ENCODE results near the gene PTF1A. TPM values are rescaled to one million over a fixed set of nuclear protein-coding genes. Genes with fewer than 3 reads are reported as not detected.

PTF1A gene
- total RNA-seq, 4 donors from 2014 or later = not detected

DNA sequence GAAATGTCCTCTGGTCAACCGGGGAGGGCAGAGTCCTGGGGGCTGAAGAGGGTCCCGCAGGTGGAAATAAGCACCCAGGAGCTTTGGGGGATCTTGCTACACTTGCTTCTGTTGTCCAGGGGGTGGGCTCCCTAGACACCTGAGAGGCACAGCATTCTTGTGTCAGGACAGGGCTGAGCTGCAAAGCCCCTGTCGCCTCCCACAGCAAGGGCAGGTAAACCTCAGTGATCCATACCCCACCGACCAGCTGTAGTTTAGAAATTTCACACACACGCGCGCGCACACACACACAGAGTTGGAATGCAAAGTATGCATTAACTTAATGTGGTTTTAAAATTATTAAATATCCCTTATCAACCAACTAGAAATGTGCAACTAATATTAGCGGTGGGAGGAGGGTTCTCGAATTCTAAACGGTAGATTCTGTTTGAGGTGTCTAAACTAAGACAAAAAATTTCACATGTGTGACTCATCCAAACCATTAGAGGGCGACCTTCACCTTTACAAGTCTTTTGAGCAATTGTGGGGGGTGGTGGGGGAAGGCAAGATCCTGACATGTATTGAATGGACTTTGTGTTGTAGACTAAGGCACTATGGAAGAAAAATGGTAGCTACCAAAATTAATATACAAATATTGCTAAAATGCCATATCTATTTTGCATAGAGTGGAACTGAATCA, 34.3 kb upstream of the PTF1A start:
- Histone ChIP-seq H3K4me3 (replicated peaks in 1 of 3) (peak overlapping the region in 1 of 3 donors; percentile 2), H3K27ac (peak overlapping the region; percentile 54 to 81 (median 78)), H3K4me1 (peaks cover 8 to 12% of the 10 kb centered on the region in 2 donors), H3K9me3 (no peaks in the 10 kb centered on the region), H3K27me3 (no peaks in the 10 kb centered on the region), H3K36me3 (no peaks in the 10 kb centered on the region)
- DNase-seq = peak; percentile 29 to 55
- intact Hi-C loops (cut with DNase I) = loop anchor here (10.0 kb wide), 1 partner anchor 1397 kb away; no protein-coding TSS in a partner anchor
- TF ChIP-seq, protein P1, sequence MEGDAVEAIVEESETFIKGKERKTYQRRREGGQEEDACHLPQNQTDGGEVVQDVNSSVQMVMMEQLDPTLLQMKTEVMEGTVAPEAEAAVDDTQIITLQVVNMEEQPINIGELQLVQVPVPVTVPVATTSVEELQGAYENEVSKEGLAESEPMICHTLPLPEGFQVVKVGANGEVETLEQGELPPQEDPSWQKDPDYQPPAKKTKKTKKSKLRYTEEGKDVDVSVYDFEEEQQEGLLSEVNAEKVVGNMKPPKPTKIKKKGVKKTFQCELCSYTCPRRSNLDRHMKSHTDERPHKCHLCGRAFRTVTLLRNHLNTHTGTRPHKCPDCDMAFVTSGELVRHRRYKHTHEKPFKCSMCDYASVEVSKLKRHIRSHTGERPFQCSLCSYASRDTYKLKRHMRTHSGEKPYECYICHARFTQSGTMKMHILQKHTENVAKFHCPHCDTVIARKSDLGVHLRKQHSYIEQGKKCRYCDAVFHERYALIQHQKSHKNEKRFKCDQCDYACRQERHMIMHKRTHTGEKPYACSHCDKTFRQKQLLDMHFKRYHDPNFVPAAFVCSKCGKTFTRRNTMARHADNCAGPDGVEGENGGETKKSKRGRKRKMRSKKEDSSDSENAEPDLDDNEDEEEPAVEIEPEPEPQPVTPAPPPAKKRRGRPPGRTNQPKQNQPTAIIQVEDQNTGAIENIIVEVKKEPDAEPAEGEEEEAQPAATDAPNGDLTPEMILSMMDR (IDR thresholded peaks at IDR 0.05) = peak in 1 of 6 experiments; percentile 10
- no peak for TF ChIP-seq POLR2A (IDR thresholded peaks at IDR 0.05)
- WGBS, 2 donors = 8 to 27% methylated on average over 12 of the region's 12 CpGs

DNA sequence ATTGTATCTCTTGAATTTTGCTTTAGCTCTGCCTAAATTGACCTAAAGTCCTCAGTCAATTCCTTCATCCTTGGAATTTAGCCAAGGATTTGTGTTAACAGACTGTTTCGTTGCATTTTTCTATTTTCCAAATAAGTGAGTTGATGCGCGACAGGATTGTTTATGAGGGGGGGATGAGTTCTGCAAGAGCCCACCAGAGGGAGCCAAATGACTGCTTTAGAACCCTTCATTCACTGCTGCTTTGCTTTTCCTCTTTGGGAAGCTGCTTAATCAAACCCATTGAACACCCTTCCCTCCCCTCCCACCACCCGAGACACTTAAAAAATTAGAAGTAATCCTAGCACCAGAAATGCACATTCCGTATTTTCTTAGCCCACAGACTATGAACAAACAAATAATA, 33.7 kb upstream of the PTF1A start:
- Histone ChIP-seq H3K4me1 (peaks cover 8 to 12% of the 10 kb centered on the region in 2 donors), H3K4me3 (replicated peaks in 1 of 3) (no peak overlapping the region), H3K36me3 (no peaks in the 10 kb centered on the region), H3K27ac (peak overlapping the region in 2 of 3 donors; percentile 78 to 81), H3K9me3 (no peaks in the 10 kb centered on the region), H3K27me3 (no peaks in the 10 kb centered on the region)
- 4 to 8% methylated on average over 5 of the region's 5 CpGs for WGBS, 2 donors
- intact Hi-C loops (cut with DNase I) = loop anchor here (10.0 kb wide), 1 partner anchor 1396 kb away; no protein-coding TSS in a partner anchor
- TF ChIP-seq POLR2A (IDR thresholded peaks at IDR 0.05) = no peak
- TF ChIP-seq, protein P1 (IDR thresholded peaks at IDR 0.05) = peak; percentile 35 to 93 (median 80)
- peak; percentile 58 to 64 for DNase-seq

DNA sequence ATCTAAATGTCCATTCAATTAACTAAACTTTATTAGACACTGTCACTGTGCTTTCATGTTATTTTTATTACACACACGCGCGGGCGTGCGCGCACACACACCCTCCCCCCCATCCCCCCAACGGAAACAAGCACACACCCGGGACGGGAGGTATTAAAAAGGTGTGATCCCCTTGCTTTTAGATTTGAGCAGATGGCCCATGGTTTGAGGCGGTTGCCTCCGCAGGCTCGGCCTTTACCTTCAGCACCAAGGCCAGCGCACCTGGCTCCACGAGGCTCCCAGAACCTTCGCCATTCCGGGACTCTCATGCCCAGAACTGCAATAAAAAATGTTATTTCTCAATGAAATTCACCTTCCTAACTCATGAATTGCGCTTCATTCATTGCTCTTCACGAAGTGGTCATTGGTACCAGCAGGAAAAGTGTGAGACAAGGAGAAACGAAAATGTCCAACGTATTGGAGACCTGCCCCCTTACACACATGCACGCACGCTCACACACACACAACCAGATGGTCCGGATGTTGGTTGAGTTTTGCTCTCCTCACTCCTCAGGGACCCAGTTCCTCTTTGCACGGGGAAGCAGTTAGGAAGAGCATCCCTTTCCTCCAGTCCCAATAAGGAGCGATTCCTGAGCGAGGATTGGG, 20.8 kb upstream of the PTF1A start:
- Histone ChIP-seq H3K27me3 (peaks cover 25% of the 10 kb centered on the region), H3K4me3 (replicated peaks in 1 of 3) (no peak overlapping the region), H3K9me3 (no peaks in the 10 kb centered on the region), H3K27ac (no peak overlapping the region), H3K36me3 (no peaks in the 10 kb centered on the region), H3K4me1 (peaks cover 10 to 15% of the 10 kb centered on the region in 2 donors)
- TF ChIP-seq POLR2A (IDR thresholded peaks at IDR 0.05) = no peak
- TF ChIP-seq, protein P1 (IDR thresholded peaks at IDR 0.05) = no peak
- peak; percentile 34 to 61 for DNase-seq
- WGBS, 2 donors = 9 to 17% methylated on average over 26 of the region's 26 CpGs
- intact Hi-C loops (cut with DNase I) = no loop called here

DNA sequence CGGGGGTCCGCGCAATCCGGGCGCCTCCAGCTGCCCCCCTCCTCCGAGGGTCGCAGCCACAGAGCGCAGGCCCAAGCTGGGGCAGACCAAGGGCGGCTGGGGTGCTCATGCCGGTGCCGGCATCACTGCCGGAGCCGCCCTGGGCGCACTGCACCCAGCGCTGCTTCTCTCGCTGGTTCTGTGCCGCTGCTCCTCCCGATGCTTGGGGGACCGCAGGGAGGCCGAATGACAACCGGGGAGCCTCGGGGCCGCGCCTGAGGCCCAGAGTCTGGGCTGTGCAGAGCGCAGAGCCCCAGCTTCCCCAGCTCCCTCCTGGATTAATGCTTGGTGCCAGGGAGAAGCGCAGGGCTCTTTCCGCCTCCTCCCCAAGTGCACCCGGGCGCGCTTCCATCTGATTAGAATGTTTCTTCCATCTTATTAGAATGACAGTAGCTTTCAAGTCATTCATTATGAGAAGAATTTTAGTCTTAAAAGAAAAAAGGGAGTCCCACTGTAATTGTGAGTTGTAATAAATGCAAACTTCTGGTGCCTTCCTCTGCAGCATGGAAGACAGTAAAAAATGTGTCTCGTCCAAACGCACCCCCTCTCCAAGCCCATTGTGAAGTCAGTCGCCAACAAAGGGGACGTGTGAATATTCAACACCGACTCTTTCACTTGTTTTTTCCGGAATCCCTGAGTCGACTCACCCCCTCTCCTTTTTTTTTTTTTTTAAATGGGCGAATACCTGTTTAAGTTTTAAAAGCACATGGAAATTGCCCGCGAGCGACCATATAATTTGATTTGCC, 19.5 kb upstream of the PTF1A start:
- intact Hi-C loops (cut with DNase I) = no loop called here
- WGBS, 2 donors = 3% methylated on average over 20 to 21 of the region's 41 CpGs

DNA sequence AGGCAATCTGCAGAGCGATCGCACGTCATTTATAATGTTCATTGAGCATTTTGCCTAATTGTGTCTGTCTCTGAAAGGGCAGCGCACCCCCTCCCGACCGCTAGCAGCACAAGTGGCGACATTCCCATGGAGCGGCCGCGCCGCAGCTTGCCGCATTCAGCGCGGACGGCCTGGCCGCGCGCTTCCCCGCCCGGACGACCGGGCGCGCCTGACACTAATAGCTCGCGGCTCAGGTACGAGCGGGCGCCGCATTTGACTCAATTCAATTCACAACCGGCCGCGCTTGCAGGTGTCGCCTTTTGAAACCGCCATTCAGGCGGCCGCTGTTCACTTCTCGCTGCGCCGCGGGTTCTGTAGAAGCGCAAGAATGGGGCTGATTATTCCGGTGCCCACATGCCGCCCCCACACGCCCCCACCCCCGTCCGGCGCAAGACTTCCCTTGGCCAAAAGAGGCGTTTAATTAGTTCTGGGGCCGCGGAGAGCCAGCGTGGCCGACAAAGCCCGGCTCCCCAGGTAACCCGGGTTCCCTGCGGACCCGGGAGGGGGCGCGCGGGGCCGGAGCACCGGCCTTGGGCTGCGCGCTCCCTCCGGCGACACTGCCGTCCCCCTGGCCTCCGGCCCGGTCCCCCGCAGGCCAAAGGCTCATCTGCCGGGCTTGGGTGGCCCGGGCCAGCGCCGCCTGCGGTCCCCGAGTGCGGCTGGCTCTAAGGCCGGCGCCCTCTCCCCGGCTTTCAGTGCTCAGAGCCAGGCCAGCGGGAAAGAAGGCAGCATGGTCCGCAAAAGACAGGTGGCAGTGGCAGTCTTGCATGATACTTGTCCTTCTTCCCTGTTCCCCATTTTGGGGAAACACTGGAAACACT, 18.7 kb upstream of the PTF1A start:
- no peak for DNase-seq
- Histone ChIP-seq H3K27me3 (peaks cover 25% of the 10 kb centered on the region), H3K36me3 (no peaks in the 10 kb centered on the region), H3K4me1 (peaks cover 10 to 15% of the 10 kb centered on the region in 2 donors), H3K27ac (no peak overlapping the region), H3K4me3 (replicated peaks in 1 of 3) (no peak overlapping the region), H3K9me3 (no peaks in the 10 kb centered on the region)
- 1 to 3% methylated on average over 35 to 48 of the region's 82 CpGs for WGBS, 2 donors
- TF ChIP-seq, protein P1 (IDR thresholded peaks at IDR 0.05) = no peak
- intact Hi-C loops (cut with DNase I) = no loop called here

More for the DNA sequence above, 19.5 kb upstream of the PTF1A start:
- Histone ChIP-seq H3K27me3 (peaks cover 25% of the 10 kb centered on the region), H3K4me1 (peaks cover 10 to 15% of the 10 kb centered on the region in 2 donors), H3K4me3 (replicated peaks in 1 of 3) (no peak overlapping the region), H3K36me3 (no peaks in the 10 kb centered on the region), H3K9me3 (no peaks in the 10 kb centered on the region), H3K27ac (no peak overlapping the region)
- DNase-seq = no peak
- no peak for TF ChIP-seq POLR2A (IDR thresholded peaks at IDR 0.05)

All from thyroid gland (tissue), 4 donors.